ENCODE results near the gene SDE2.
"Not testable (repeated sequence)": the region's sequence is repeated elsewhere in the genome, so short reads cannot be mapped to it uniquely, and the experiment has no call there.

SDE2 gene

DNA sequence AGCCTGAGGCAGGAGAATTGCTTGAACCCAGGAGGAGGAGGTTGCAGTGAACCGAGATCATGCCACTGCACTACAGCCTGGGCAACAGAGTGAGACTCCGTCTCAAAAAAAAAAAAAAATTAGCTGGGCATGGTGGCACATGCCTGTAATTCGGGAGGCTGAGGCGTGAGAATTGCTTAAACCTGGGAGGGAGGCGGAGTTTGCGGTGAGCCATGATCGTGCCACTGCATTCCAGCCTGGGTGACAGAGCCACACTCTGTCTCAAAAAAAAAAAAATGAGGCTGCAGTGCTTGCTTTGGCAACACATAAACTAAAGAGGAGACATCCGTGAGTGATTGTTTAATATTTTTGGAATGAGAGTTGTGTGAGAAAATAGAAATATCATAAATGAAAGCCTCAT, 63.1 kb downstream of the SDE2 start:
- DNase-seq; in situ Hi-C loops (cut with HindIII; ENCODE audit: low pct_ligation_motif_present, low pct_unique_long_range_greater_than_20kb, low sequenced_read_pairs): not testable (repeated sequence)

- in situ Hi-C loops (cut with HindIII; ENCODE audit: low pct_ligation_motif_present, low pct_unique_long_range_greater_than_20kb, low sequenced_read_pairs): no loop called here
- no peak for DNase-seq
Observed at GRCh38 chr1:225934711-225935110, 64.4 kb downstream of the SDE2 start.

GRCh38 chr1:225933072-225933471, 66.1 kb downstream of the SDE2 start:
- DNase-seq: peak; percentile 37

More at GRCh38 chr1:225933072-225933471, 66.1 kb downstream of the SDE2 start:
- in situ Hi-C loops (cut with HindIII; ENCODE audit: low pct_ligation_motif_present, low pct_unique_long_range_greater_than_20kb, low sequenced_read_pairs): no loop called here
